ENCODE results near the gene ARMC2.

DNA sequence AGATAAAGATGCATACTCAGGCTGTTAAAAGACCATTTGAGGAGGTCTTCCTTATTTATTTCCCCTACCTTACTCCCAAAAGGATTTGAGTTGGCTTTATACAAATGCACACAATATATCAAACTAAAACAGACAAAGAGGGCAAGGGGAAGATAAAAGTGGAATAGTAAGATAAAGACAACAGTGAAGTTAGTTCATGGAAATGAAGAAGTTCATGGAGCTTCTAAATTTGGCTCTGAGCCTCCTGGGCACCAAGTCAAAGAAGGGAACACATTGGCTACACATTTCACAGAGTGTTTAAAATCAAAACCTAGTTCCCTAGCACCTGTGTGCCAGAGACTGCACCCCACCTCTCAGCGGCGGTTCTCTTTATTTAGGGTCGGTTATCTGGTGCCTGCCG, 25.8 kb upstream of the ARMC2 start:
- TF ChIP-seq CTCF (IDR thresholded peaks at IDR 0.05; ENCODE audit: low read depth, low read length) (no peak), MAX (IDR thresholded peaks at IDR 0.05; ENCODE audit: low read depth, low read length) (no peak), POLR2A (IDR thresholded peaks at IDR 0.05; ENCODE audit: extremely low read depth, insufficient read length) (no peak)
